GM18907 (cell line): ENCODE results near the gene MED15.
"Not testable (repeated sequence)": the region's sequence is repeated elsewhere in the genome, so short reads cannot be mapped to it uniquely, and the experiment has no call there.

ENCODE experiments used
- ATAC-seq: cut with Tn5 transposase; IDR thresholded peaks from one replicate; pipeline ENCODE4 v1.9.1; 2021; ENCODE audit warnings: mild to moderate bottlenecking, moderate library complexity; ENCODE audit not compliant: unreplicated experiment

The MED15 gene

DNA sequence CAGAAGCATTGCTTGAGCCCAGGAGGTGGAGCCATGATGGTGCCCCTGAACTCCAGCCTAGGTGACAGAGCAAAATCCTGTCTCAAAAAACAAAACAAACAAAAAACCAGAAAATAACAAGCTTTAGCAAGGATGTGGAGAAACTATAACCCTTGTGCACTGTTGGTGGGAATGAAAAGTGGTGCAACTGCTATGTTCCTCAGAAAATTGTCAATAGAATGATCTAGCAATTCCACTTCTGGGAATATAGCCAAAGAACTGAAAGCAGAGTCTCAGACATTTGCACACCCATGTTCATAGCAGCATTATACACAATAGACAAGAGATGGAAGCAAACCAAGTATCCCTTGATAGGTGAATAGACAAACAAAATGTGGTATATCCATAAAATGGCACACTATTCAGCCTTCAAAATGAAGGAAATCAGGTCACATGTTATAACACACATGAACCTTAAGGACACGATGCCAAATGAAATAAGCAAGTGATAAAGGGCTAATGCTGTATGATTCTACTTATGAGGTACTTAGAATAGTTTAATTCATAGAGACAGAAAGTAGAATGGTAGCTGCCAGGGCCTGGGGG is 27.7 kb upstream of the MED15 start:
- ATAC-seq = no peak

DNA sequence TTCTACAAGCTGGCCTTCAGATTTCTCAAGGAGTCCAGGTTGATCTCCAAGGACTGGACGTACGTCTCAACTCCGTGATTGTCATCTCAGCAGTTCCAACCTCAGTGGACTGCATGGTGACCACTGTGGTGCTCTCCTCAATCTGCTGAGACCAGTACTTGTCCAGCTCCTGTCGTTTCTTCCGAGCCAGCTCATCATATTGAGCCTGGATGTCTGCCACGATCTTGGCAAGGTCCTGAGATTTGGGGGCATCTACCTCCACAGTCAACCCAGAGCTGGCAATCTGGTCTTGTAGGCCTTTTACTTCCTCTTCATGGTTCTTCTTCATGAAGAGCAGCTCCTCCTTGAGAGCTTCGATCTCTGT is 24.3 kb upstream of the MED15 start:
- not testable (repeated sequence) for ATAC-seq

DNA sequence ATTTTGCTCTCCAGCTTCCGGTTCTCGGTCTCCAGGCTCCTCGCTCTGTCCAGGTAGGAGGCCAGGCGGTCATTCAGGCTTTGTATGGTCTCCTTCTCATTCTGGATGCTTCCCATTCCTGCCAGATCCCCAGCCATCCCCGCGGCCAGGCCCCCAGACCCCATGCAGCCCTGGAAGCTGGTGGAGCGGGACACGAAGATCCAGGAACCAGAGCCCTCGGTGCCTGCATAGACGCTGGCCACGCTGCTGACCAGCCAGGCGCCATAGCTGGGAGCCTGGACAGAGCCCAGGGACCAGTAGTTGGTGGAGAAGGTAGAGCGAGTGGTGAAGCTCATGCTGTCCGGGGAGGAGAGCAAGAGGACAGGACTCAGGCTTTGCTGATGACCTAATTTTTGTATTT is 23.6 kb upstream of the MED15 start:
- ATAC-seq = no peak

DNA sequence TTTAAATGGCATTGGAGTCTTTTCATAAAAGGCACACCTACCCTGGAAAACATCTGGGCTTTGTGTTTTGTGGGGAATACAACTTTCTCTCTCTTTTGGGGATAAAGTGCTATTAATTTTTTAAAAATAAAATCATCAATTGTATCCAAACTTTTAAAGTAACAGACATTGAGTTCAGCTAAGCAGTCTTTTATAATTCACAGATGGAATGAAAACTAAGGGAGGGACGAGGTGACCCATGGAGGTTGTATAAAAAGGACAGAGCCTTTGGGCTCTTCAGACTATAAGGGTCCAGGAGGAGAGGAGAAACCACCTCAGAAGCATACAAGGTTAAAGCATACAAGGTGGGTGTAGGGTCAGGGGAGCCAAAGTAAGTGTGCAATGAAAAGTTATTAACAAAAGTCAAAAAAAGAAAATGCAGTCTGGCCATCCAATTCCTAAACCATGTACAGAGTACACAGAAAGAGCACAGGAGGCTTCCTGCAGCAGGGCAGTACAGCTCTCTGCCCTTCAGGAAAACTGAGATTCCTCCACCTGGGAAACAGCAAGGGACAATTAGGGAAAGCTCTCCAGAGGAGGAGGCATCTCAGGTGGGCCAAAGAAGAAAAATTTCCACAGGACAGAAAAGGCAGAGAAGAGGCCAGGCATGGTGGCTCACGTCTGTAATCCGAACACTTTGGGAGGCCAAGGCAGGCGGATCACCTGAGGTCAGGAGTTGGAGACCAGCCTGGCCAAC is 22.3 kb upstream of the MED15 start:
- no peak for ATAC-seq

DNA sequence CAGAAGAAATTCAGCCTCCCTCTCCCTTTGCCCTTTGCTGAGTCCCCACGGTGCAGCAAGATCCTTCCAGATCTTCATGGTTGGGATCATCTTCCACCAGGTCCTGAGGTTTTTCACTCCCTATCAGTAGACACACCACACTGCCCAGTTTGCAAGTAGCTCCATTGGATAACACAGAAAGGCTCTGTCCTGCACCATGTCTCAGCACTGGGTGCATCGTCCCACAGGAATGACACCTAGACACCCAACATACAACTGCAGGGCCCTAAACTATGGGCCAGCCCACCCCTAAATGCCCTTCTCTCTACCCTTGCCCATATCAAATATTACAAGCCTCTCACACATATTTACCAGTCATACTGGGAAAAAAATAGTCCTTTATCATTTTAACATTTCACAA is 21.2 kb upstream of the MED15 start:
- ATAC-seq = no peak

DNA sequence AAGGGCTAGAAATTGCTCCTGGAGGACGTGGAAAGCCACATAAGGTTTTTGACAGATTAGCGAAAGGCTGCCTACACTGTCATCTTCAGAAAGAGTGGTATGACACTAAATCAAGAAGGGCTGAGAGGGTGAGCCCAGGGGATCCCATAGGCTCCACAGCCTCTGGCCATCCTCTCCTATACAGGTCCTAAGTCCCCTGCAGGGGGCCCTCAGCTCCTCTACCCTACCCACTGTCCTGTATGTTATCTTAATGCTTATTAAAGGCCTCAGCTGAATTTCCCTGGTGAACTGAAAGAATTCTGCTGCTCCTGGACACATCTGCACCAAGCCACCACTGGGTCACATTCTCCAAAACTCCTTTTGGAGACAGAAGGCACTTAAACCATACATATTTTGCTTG is 19.7 kb upstream of the MED15 start:
- ATAC-seq = no peak

DNA sequence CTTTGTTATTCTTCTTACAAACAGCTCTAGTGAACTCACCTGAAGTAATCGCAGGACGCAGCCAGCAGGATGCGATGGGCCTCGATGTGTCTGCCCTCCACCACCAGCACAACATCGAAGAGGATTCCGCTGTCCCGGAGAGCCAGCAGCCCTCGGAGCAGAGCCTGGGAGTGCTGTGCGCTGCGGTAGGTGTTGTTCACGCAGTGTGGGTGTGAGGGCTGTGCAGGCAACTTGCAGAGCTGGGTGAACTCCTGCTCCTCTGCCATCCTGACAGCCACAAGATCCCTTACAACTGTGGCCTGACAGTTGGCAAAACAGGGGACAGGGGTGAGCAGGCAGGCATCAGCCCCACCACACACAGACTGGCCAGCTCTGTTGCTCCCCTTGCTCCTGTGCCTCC is 18.5 kb upstream of the MED15 start:
- ATAC-seq = no peak

DNA sequence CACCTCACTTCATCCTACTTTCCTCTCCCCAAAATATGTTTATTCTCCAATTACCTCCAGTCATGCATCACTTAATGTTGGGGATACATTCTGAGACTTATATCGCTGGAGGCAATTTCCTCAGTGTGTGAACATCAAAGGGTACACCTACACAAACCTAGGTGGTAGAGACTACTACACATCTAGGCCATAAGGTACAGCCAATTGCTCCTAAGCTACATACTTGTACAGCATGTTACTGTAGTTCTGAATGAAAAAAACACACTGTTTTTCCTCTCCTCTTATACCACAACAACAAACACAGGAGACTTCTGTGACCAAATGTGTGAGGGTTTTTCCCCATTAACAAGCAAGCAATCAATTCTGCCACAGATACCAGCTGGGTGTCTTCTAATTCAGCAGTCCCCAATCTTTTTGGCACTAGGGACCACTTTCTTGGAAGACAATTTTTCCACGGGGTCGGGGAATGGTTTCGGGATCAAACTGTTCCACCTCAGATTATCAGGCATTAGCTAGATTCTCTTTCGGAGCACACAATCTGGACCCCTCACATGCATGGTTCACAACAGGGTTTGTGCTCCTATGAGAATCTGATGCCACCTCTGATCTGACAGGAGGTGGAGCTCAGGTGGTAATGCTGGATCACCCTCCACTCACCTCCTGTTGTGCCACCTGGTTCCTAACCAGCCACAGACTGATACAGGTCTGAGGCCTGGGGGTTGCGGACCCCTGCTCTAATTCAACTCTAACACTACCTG is 17.0 kb upstream of the MED15 start:
- ATAC-seq = no peak

DNA sequence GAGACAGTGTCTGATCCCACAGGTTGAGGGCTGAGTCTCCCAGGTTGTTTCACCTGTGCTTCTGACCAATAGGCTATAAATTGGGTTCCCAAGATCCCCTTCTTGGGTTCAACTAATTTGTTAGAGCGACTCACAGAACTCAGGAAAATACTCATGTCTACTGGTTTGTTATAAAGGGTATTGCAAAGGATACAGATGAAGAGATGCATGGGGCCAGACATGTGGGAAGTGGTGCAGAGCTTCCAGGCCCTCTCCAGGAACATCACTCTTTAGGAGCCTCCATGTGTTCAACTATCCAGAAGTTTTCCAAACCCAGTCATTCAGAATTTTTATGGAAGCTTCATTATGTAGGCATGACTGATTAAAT is 16.5 kb upstream of the MED15 start:
- no peak for ATAC-seq

DNA sequence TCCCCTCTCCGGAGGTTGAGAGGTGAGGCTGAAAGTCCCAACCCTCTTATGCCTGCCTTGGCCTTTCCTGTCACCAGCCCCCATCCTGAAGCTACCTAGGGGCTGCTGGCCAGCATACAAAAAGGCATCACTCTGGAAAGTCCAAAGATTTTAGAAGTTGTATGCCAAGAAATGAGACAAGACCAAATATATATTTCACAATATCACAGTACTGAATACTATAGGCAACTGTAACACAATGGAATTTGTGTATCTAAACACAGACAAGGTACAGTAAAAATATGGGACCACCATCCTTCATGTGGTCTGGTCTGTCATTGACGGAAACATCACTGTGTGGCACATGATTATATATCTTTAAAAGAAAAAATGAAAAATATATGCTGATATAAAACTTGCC is 16.1 kb upstream of the MED15 start:
- no peak for ATAC-seq

DNA sequence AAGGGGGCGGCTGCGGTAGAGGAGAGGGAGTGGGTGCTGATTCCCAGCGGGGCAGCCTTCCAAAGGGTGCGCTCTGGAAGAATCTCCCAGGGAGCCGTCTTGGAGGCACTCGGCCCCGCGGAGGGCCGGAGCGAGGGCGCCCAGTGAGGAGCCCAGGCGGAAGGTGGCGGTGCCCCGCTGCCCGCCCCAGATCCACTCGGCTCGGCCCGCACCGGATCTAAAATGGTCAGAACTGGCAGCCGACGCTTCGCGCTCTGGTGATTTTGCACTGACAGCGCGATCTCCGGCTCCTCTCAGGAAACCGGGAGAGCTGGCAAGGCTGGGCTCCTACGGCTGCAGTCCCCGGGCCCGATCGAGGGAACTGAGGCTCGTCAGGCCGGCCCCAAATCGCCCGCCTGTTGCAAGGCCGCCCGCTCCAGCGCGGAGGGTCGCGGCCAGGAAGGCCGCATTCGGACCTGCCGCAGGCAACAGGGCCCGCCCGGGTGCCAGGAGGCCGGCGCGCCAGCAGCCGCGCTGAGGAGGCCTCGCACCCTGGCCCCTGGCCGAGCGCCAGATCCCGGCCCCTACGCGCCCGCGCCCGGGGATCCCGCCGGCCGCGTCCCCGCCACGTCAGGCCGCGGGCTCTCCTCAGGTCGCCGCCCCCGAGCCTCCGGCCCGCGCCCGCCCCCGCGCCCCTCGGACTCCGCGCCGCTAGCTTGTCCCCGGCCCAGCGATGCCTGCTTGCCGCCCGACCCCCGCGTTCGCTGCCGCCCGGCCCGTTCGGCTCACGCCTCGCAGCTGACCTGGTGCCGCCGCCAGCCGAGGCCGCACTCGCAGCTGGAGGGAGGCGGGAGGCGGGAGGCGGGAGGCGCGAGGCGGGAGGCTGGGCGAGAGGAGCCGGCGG is 12.2 kb upstream of the MED15 start, which contains the start of gene KLHL22:
Gene KLHL22, minus strand, starts transcription at position 818 of the 883 bp plus-strand sequence. CDS start 6,584 bp downstream, outside the sequence.
- peak; percentile 32 for ATAC-seq

DNA sequence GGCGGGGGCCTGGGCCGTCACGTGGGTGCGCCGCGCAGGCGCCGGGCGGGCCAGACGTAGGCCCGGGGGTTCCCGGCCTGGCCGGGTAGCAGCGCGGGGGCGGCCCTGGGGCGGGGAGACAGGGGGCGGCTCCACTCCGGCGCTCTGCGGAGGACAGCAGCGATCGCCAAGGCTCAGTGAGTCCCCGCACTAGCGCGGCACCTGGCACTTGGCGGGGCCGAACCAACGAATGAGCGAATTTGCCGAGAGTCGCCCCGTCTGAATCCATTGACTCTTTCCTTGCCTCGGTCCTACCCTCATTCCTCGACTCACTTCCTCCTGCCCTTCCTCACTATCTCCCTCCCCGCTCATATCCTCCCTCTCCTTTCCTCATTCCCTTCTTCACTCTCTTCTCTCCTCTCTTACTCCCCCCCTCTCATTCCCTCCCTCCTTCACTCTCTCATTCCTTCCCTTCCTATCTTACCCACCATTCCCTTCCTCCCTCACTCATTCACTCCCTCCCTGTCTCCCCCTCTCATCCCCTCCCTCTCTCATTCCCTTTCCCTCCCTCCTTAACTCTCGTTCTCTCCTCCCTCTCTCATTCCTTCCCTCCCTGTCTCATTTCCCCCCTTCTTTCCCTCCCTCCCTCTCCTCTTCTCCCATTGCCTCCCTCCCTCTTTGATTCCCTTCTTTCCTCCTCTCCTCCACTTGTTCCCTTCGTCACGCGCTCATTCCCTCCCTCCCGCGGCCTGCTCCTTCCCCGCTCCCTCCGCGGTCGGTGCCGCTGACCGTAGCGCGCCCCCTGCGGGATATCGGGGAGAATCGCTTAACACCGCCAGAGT is 11.3 kb upstream of the MED15 start:
- ATAC-seq = peak; percentile 77

DNA sequence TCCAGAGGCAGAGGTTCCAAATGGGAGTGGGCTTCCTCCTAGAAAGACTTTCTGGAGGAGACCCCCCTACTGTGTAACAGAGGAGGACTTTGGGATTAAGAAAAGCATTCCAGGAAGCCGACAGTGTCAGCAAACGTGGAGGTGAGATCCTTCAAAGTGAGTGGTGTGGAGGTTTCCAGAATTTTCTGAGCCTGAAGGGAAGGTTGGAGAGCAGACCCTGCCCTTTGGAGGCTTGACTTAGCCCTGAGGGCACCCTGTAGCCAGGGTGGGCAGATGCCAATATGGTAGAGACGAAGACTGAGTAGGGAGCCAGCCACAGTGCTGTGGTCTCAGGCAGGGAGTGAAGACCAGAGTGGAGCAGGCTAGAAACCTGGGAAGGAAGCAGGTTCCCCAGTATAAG is 10.0 kb upstream of the MED15 start:
- no peak for ATAC-seq

DNA sequence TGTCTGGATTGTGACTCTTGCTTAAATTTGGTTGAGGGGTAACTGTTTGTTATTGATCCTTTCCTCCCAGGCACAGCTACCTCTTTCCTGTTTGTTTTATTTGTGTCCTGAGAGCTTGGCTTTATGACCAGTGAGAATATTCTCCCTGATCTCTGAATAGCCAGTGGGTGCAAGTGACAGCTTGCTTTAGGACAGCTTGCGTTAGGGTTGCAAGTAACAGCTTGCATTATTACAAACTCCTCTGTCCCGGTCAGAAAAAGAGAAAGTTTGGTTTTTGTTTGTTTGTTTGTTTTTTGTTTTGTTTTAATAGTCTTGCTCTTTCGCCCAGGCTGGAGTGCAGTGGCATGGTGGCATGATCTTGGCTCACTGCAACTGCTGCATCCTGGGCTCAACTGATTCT is 8.5 kb upstream of the MED15 start:
- ATAC-seq = no peak

DNA sequence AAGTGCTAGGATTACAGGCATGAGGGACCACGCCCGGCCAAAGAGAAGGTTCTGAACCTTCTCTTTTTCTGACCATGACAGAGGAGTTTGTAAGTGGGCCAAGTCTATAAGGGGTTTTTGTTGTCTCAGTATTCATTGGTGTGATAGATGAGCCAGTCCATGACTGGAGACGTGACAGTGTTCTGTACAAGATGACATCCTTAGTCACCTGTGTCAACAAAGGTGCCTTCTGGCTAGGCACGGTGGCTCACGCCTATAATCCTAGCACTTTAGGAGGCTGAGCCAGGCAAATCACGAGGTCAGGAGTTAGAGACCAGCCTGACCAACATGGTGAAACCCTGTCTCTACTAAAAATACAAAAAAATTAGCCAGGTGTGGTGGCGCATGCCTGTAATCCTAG is 7.6 kb upstream of the MED15 start:
- ATAC-seq = no peak

DNA sequence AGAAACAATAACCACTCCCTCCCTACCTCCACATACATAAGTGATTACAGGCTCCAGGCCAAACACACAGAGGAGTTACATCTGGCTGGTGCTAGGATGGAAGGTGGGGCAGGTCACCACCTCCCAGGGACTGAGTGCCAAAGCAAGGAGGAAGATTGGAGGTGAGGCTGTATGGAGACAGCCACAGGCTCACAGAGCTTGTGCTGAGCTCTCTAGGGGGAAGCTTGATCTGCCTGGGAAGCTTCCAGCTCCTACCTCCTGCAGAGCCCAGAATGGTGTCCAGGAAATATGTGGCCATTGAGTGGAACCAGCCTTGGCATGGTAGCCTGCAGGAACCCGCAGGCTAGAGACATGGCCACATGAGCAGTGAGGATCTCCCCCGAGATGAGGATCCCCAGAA is 3.6 kb upstream of the MED15 start:
- no peak for ATAC-seq

DNA sequence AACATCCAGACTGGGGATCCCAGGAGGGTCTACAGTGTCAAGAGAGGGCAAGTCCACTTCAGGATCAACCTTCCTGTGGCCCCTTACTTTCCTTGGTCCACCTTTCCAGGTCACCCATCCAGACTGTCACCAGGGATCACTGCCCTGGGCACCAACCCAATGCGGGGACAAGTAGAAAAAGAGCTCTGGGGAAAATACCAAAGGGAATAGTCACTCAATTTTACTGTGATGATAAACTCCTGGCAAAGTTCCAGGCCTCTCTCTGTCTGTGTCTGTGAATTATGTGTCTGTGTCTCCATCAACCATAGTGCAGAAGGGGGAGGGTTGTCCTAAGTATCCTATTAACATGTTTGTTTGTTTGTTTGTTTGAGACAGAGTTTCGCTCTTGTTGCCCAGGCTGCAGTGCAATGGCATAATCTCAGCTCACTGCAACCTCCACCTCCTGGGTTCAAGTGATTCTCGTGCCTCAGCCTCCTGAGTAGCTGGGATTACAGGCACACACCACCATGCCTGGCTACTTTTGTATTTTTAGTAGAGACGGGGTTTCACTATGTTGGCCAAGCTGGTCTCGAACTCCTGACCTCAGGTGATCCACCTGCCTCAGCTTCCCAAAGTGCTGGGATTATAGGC is 3.0 kb upstream of the MED15 start:
- ATAC-seq = not testable (repeated sequence)

DNA sequence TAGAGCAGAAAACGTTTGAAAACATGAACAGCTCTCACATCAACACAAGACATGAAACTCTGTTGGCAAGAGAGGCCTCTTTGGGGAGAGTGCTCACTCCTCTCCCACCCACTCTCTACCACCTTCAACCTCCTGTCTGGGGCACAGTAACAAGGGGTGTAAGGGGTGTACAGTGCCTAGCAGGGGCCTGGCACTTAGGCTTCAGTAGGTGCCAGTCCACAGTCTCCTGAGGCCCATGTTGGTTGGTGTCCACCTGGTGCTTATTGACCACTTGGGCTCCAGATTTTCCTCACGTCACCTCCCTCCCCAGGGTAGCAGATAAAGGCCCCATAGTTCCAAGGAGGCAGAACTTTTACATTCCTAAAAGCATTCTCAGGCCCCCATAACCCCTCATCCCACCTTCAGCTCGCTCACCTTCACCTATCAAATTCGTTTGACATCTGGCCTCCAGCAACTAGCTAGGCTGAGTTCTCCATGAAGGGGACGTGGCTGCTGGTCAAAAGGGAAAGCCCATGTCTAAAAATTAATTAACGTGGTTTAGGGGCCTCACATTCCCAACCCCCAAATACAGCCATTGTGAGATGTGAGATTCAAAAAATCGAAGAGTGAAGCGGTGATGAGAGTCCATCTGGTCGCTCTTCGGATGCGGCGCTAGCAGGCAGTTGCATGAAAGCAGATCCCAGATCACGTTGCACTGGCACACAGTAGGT is 712 bp upstream of the MED15 start:
- no peak for ATAC-seq

DNA sequence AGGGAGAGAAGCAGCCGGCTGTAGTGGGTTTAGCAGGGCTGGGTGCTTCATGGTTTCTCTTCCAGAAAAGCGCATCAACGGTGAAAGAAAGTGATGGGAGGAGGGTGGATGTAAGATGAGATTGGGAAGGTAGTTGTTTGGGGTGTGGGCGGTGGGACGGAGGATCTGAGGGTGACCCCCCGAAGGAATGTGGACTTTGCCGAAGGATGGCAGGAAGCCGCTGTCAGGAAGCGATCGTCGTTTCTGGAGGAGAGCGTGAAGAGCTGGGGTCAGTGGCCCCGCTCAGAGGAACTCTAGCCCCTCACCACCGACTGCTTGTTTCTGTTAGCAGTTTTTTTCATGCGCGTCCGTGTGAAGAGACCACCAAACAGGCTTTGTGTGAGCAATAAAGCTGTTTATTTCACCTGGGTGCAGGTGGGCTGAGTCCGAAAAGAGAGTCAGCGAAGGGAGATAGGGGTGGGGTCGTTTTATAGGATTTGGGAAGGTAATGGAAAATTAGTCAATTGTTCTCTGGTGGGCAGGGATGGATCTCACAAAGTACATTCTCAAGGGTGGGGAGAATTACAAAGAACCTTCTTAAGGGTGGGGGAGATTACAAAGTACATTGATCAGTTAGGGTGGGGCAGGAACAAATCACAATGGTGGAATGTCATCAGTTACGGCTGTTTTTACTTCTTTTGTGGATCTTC is 801 bp downstream of the MED15 start:
- not testable (repeated sequence) for ATAC-seq
